Transverse colon (tissue), 4 donors: ENCODE measurements around the gene SPIN1. TPM values are rescaled to one million over a fixed set of nuclear protein-coding genes. Genes with fewer than 3 reads are reported as not detected.

Experiments
- DNase-seq: peaks from one replicate; pipeline ENCODE4 v3.0.0-alpha.2; 2019
- H3K27ac ChIP-seq, 4 donors: fragments of 200-600 bp; sonication (generic); 2 replicates each; pipeline ENCODE4 v1.5.1; 2016 to 2018; ENCODE audit warnings: inconsistent platforms in 4 of 4
- H3K27me3 ChIP-seq: fragments of 200-600 bp; sonication (generic); 2 replicates; pipeline ENCODE4 v1.5.1; 2017; ENCODE audit warnings: inconsistent platforms
- H3K36me3 ChIP-seq, 4 donors: fragments of 200-600 bp; sonication (generic); 2 replicates each; pipeline ENCODE4 v1.5.1; 2017 to 2019; ENCODE audit warnings: inconsistent platforms in 4 of 4
- H3K4me1 ChIP-seq, 4 donors: fragments of 200-600 bp; sonication (generic); 2 replicates each; pipeline ENCODE4 v1.5.1; 2017 to 2020; ENCODE audit warnings: inconsistent platforms in 4 of 4
- H3K4me3 ChIP-seq, 4 donors: fragments of 200-600 bp; sonication (generic); 1 replicate in 1 of 4; 2 replicates in 3 of 4; pipeline versions ENCODE4 v1.5.1 to v1.6.1; 2017 to 2019; ENCODE audit warnings: inconsistent platforms in 4 of 4
- H3K9me3 ChIP-seq, 2 donors: fragments of 200-600 bp; sonication (generic); 2 replicates each; pipeline ENCODE4 v1.5.1; 2017 to 2019; ENCODE audit warnings: inconsistent platforms in 2 of 2
- EP300 ChIP-seq: sonication (generic); formaldehyde crosslinking; IDR thresholded peaks from one replicate; pipeline ENCODE4 v1.6.1; 2017; ENCODE audit warnings: antibody characterized with exemption, low read depth
- POLR2A ChIP-seq: fragments of 450-650 bp; IDR thresholded peaks from one replicate; pipeline ENCODE4 v1.6.1; 2016; ENCODE audit warnings: antibody characterized with exemption, mild to moderate bottlenecking, moderate library complexity
- POLR2AphosphoS5 ChIP-seq, 3 donors: sonication (generic); formaldehyde crosslinking; IDR thresholded peaks; one replicate each; pipeline ENCODE4 v1.6.1; 2016; ENCODE audit warnings: antibody characterized with exemption in 3 of 3
- WGBS, 2 donors: methylation state at CpG; one replicate each; pipeline ENCODE4 v1.1.5; 2018; ENCODE audit warnings: low coverage in 1 of 2; 5-methylcytosine and 5-hydroxymethylcytosine counted together
- in situ Hi-C, 4 donors: fragments of 200-750 bp; cut with MboI; loops; one replicate each; pipeline versions ENCODE4 v1.15.0 to v1.15.1; 2017; ENCODE audit warnings: low sequenced_read_pairs in 3 of 4, low pct_ligation_motif_present in 1 of 4, low pct_unique_long_range_greater_than_20kb in 1 of 4
- intact Hi-C: fragments of 100-400 bp; cut with DNase I; formaldehyde crosslinking; loops from one replicate; pipeline ENCODE4 v1.15.1; 2023; ENCODE audit warnings: low total_unique reads
- total RNA-seq, 4 donors: library from RNA; depleted of rRNA; stranded (reverse); fragments of >200 nt; gene quantifications; one replicate each; pipeline ENCODE4 v1.1.0, GENCODE V29; 2016
- TF ChIP-seq, protein P1 (sequence below), 5 experiments: fragments of 200-600 bp in 3 of 5; fragments of 450-650 bp in 2 of 5; sonication (generic) in 3 of 5; IDR thresholded peaks; 1 replicate in 2 of 5; 2 replicates in 3 of 5; pipeline ENCODE4 v1.5.1; 2016 to 2017; ENCODE audit warnings: antibody characterized with exemption in 5 of 5, inconsistent platforms in 3 of 5, mild to moderate bottlenecking in 2 of 5, moderate library complexity in 1 of 5

Gene SPIN1
- total RNA-seq, 4 donors from 2014 or later = 33.7 to 72.4 (median 57.3) TPM

DNA sequence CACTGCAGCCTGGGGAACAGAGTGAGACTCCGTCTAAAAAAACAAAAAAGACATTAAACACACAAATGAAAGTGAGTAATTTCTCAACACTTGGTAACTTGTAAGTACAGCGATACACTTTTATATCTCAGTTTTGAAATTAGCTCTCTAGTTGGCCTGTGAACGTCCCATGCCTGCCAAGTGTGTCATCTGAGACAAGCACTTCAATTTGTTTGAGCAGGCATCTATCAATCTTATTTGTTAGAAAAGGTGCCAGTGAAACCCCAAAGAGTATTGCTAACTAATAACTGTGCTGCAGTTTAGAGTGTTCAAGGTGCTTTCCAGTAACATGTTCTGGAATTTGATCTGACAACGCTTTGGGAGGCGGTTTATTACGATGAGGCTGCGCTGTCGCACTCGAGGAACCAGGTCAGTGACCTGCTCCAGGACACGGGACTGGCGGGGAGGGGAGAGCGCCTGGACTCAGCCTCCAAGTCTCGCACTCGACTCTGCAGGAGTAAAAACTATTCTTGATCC is 1.1 kb upstream of the SPIN1 start:
- H3K4me1 ChIP-seq = peaks cover 5 to 24% (median 14%) of the 10 kb centered on the region in 4 donors
- DNase-seq = peak; percentile 74
- in situ Hi-C loops (no loop called here), intact Hi-C loops (no loop called here)
- no peaks in the 10 kb centered on the region for H3K36me3 ChIP-seq
- H3K4me3 ChIP-seq = peak overlapping the region; percentile 55 to 99 (median 86)
- H3K27ac ChIP-seq = peak overlapping the region; percentile 92 to 97 (median 96)
- TF ChIP-seq EP300 = no peak
- TF ChIP-seq POLR2A = no peak
- TF ChIP-seq, protein P1, sequence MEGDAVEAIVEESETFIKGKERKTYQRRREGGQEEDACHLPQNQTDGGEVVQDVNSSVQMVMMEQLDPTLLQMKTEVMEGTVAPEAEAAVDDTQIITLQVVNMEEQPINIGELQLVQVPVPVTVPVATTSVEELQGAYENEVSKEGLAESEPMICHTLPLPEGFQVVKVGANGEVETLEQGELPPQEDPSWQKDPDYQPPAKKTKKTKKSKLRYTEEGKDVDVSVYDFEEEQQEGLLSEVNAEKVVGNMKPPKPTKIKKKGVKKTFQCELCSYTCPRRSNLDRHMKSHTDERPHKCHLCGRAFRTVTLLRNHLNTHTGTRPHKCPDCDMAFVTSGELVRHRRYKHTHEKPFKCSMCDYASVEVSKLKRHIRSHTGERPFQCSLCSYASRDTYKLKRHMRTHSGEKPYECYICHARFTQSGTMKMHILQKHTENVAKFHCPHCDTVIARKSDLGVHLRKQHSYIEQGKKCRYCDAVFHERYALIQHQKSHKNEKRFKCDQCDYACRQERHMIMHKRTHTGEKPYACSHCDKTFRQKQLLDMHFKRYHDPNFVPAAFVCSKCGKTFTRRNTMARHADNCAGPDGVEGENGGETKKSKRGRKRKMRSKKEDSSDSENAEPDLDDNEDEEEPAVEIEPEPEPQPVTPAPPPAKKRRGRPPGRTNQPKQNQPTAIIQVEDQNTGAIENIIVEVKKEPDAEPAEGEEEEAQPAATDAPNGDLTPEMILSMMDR (IDR thresholded peaks at IDR 0.05) = no peak
- no peak for TF ChIP-seq POLR2AphosphoS5 (IDR thresholded peaks at IDR 0.05)
- H3K9me3 ChIP-seq = no peaks in the 10 kb centered on the region
- 16 to 22% methylated on average over 11 to 14 of the region's 14 CpGs for WGBS, 2 donors
- H3K27me3 ChIP-seq = no peaks in the 10 kb centered on the region

DNA sequence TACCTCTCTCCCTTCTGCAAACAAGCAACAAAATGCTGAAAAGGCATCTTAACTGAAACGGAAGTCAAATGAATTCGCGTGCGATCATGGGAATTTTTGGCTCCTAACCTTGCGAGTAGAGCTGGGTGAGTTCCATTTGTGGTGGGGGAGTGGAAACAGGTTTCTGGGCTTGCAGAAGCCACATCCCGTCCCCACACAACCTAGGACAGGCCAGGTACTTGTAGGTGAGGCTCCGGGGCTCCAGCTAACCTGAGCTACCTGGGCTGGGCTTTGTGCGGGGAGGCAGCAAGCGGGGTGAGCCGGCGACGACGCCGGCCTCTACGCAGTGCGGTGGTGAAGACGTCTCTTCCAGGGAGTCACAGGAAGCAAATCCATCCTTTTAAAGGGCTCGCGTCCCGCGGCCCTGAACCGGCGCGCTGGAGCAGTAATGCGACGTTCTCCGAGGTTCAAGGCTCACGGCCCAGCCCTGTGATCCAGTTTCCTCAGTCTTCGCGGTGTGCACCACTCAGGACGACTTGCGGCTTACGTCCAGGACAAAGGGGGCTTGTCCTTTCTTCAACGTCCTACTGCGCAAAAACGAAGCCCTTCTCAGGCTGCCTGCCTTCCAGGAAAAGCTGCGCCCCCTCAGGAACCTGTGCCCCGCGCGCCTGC is 567 bp upstream of the SPIN1 start:
- peak overlapping the region; percentile 55 to 99 (median 86) for H3K4me3 ChIP-seq
- H3K27ac ChIP-seq = peak overlapping the region; percentile 92 to 97 (median 96)
- H3K9me3 ChIP-seq = no peaks in the 10 kb centered on the region
- intact Hi-C loops = no loop called here
- peak; percentile 72 for DNase-seq
- H3K4me1 ChIP-seq = peaks cover 5 to 30% (median 15%) of the 10 kb centered on the region in 4 donors
- H3K27me3 ChIP-seq = no peaks in the 10 kb centered on the region
- H3K36me3 ChIP-seq = no peaks in the 10 kb centered on the region
- 0 to 1% methylated on average over 4 to 38 of the region's 40 CpGs for WGBS, 2 donors
- in situ Hi-C loops = no loop called here
- TF ChIP-seq POLR2AphosphoS5 (IDR thresholded peaks at IDR 0.05) = peak in 2 of 3 donors; percentile 91 to 95
- no peak for TF ChIP-seq EP300
- TF ChIP-seq POLR2A = peak; percentile 92
- TF ChIP-seq, protein P1 (IDR thresholded peaks at IDR 0.05) = no peak

- TF ChIP-seq, protein P1 (IDR thresholded peaks at IDR 0.05) = peak in 2 of 5 experiments; percentile 1 to 10
- TF ChIP-seq POLR2AphosphoS5 (IDR thresholded peaks at IDR 0.05) = peak in 2 of 3 donors; percentile 50
- no peak for TF ChIP-seq EP300
- TF ChIP-seq POLR2A = peak; percentile 42
- in situ Hi-C loops = no loop called here
- Histone ChIP-seq H3K27ac (peak overlapping the region; percentile 92 to 97 (median 96)), H3K36me3 (no peaks in the 10 kb centered on the region), H3K4me1 (peaks cover 5 to 34% (median 17%) of the 10 kb centered on the region in 4 donors), H3K27me3 (no peaks in the 10 kb centered on the region), H3K4me3 (peak overlapping the region; percentile 68 to 99 (median 86)), H3K9me3 (no peaks in the 10 kb centered on the region)
- 1% methylated on average over 11 to 49 of the region's 71 CpGs for WGBS, 2 donors
- DNase-seq = peak; percentile 51
- intact Hi-C loops = no loop called here
Observed at GRCh38 chr9:88388886-88389605, 802 bp downstream of the SPIN1 start.

GRCh38 chr9:88390371-88390990 is 2.2 kb downstream of the SPIN1 start:
- H3K27ac ChIP-seq = peak overlapping the region in 2 of 4 donors; percentile 97
- no peak overlapping the region for H3K4me3 ChIP-seq
- no peaks in the 10 kb centered on the region for H3K27me3 ChIP-seq
- TF ChIP-seq POLR2AphosphoS5 (IDR thresholded peaks at IDR 0.05) (no peak), POLR2A (no peak), EP300 (no peak)
- TF ChIP-seq, protein P1 (IDR thresholded peaks at IDR 0.05) = no peak
- no peak for DNase-seq
- in situ Hi-C loops (no loop called here), intact Hi-C loops (no loop called here)
- H3K4me1 ChIP-seq = peaks cover 5 to 37% (median 17%) of the 10 kb centered on the region in 4 donors
- WGBS, 2 donors = 70 to 71% methylated on average over 3 of the region's 3 CpGs
- H3K36me3 ChIP-seq = no peaks in the 10 kb centered on the region
- no peaks in the 10 kb centered on the region for H3K9me3 ChIP-seq
